Epithelial cell of esophagus (primary cell): Measurements from ENCODE around the gene DYSF.

Experiments used
- DNase-seq: peaks from one replicate; pipeline ENCODE4 v3.0.0; 2010; ENCODE audit warnings: low read depth
- H3K4me3 ChIP-seq: 2 replicates; pipeline ENCODE4 v1.5.1; 2011; ENCODE audit warnings: mild to moderate bottlenecking, low read length, control low read depth
- TF ChIP-seq, protein P1 (sequence below): IDR thresholded peaks from 2 replicates; pipeline ENCODE4 v1.5.1; 2011; ENCODE audit warnings: low read depth, mild to moderate bottlenecking, low read length, control low read depth, inconsistent platforms; ENCODE audit not compliant: insufficient read depth; ENCODE audit errors: missing control alignments

DYSF gene

DNA sequence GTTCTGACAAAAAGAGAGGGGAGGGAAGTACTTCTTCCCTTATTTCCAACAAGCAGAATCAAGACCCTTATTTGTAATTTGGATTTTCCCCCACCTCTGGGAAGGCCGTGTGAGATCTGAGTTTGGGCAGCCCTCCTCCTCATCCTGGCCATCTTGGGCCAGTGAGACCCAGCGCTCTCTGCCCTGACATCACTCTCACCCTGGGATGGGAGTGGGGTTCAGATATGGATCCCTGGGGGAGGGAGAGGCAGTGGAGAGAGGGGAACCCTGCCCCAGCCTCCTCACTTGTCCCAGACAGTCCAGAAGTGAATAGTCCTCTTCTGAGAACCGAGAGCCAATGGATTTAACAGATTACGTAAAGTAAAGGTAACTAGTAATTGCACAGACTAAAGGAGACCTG is 64.5 kb downstream of the DYSF start:
- TF ChIP-seq, protein P1, sequence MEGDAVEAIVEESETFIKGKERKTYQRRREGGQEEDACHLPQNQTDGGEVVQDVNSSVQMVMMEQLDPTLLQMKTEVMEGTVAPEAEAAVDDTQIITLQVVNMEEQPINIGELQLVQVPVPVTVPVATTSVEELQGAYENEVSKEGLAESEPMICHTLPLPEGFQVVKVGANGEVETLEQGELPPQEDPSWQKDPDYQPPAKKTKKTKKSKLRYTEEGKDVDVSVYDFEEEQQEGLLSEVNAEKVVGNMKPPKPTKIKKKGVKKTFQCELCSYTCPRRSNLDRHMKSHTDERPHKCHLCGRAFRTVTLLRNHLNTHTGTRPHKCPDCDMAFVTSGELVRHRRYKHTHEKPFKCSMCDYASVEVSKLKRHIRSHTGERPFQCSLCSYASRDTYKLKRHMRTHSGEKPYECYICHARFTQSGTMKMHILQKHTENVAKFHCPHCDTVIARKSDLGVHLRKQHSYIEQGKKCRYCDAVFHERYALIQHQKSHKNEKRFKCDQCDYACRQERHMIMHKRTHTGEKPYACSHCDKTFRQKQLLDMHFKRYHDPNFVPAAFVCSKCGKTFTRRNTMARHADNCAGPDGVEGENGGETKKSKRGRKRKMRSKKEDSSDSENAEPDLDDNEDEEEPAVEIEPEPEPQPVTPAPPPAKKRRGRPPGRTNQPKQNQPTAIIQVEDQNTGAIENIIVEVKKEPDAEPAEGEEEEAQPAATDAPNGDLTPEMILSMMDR, result no peak
- no peak overlapping the region for H3K4me3 ChIP-seq
- DNase-seq, result no peak

DNA sequence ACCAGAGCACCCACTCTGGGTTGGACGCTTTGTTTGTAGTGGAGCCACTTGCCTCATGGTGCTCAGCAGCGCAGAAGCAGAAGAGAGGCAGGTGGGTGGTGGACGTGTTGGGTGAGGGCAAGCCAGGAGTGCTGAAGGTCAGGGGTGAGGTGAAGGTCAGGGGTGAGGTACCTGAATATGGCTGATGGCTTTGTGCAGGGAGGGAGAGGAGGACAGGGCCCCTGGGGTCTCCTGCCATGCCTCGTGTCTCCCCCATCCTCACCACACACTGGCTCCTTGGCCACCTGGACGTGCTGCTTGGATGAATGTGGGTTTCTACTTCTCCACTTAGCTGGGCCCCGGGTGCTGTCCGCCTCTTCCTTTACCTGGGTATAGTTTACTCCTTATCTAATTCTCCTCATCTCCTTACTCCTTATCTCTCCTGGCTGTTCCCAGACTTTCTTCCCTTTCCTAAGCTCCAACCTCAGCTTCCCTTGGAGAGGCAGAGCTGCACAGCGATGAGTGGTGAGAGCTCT is 68.1 kb downstream of the DYSF start:
- H3K4me3 ChIP-seq, result no peak overlapping the region
- no peak for DNase-seq
- TF ChIP-seq, protein P1, result no peak

DNA sequence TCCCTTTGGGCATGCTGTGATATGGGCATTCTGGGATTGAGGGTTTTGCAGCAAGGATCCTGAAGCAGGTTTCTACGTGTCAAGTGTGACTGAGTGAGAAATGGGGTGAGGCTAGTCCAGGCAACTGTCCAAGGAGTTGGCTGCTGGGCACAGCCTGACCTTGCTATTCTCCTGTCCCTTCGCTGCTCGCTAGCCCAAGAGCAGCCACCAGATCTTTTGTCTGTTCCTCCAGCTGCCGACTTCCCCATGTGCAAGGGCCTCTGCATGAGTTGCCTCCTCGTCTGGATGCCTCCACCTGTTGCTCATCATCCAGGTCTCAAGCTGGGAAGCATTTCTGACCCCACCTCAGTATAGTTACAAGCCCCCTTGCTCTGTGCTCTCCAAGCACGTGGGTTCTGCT is 71.1 kb downstream of the DYSF start:
- peak; percentile 34 for DNase-seq
- H3K4me3 ChIP-seq, result no peak overlapping the region
- TF ChIP-seq, protein P1, result no peak

GRCh38 chr2:71526141-71526540 is 72.8 kb downstream of the DYSF start:
- no peak for DNase-seq
- TF ChIP-seq, protein P1, result no peak
- H3K4me3 ChIP-seq, result no peak overlapping the region

DNA sequence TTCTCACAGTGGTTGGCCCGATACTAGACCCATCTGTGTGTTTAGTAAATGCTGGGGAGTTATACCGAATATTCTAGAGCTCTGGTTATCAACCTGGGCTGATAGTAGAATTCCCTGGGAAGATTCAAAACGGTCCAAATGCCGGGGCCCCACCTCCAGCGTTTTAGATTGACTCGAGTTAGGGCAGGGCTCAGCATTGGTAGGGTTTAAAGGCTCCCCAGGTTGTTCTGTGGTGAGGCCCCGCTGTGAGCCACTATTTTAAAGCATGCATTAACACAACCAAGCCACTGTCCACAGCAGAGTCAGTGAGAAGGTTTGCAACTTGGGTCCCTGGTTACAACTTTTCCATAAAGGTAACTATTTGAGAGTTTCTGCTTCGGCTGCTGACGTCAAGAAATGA is 73.6 kb downstream of the DYSF start:
- no peak overlapping the region for H3K4me3 ChIP-seq
- no peak for DNase-seq
- TF ChIP-seq, protein P1, result no peak

DNA sequence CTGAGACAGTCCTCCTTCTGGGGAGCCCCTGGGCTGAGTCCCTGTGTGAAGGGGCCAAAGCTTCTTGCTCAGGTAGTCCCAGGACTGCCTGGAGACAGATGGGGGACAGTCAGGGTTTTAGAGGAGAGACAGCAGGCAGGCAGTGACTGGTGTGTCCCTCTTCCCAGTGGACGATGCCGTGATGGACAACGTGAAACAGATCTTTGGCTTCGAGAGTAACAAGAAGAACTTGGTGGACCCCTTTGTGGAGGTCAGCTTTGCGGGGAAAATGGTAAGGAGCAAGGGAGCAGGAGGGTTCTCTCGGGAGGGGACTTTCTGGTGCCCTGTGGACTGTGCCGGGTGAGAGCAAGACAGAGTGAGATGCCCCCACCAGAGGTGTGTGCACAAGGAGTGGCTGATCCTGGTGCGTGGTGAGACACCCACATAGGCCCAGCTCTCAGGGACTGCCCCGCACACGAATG is 74.8 kb downstream of the DYSF start:
- DNase-seq, result no peak
- no peak overlapping the region for H3K4me3 ChIP-seq
- TF ChIP-seq, protein P1, result no peak

DNA sequence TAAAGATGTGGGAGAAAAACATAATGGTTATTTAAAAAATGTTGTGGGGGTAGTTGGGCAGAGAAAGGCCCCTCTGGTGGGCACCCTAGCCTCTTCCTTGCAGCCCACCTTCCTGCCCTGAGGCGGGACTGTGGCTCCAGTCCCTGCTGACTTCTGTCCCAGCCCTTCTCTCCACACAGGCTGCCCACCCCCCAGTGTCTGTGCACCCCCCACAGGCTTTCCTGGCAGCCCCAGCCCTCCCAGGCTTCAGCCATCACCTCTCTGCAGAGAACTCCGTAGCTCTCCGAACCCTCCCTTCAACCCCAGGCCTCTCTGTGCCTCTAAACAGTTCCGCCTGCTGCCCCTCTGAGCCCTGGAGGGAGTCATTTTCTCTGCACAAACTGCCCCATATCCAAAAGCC is 75.4 kb downstream of the DYSF start:
- TF ChIP-seq, protein P1, result no peak
- DNase-seq, result no peak
- H3K4me3 ChIP-seq, result no peak overlapping the region
